PC-3 (cell line): ENCODE data around the gene SELENOV. TPM values are rescaled to one million over a fixed set of nuclear protein-coding genes. Genes with fewer than 3 reads are reported as not detected.

Experiments used
- ATAC-seq: fragments of 200-7000 bp; cut with Tn5 transposase; 2 replicates; pipeline ENCODE4 v1.9.1; 2020; ENCODE audit warnings: mild to moderate bottlenecking, moderate library complexity
- BruUV-seq: library from RNA; stranded (reverse); fragments of 400-500 nt; replicated peaks from 2 replicates; lab custom pipeline; 2021; lab: Mats Ljungman, UMichigan
- CTCF ChIA-PET: fragments of 300-600 bp; sonication (Branson Sonifier 250); formaldehyde crosslinking; loops from one replicate; lab custom pipeline; 2022; ENCODE audit warnings: antibody characterized with exemption; lab: Charles Lee
- POLR2A ChIA-PET: fragments of 300-600 bp; sonication (Branson Sonifier 250); formaldehyde crosslinking; loops from one replicate; lab custom pipeline; 2022; ENCODE audit warnings: antibody characterized with exemption; ENCODE audit not compliant: unreplicated experiment; lab: Charles Lee
- DNase-seq: peaks from one replicate; pipeline ENCODE4 v3.0.0-alpha.2; 2015
- H2AFZ ChIP-seq: fragments of 300-600 bp; sonication (generic); 2 replicates; pipeline ENCODE4 v1.6.0; 2016; ENCODE audit warnings: antibody characterized with exemption, low read length
- H3F3A ChIP-seq: fragments of 300-600 bp; sonication (generic); one replicate; pipeline ENCODE4 v1.6.0; 2017; ENCODE audit warnings: antibody characterized with exemption, low read length, control low read depth, mild to moderate bottlenecking; ENCODE audit not compliant: unreplicated experiment
- H3K27ac ChIP-seq: fragments of 300-600 bp; sonication (generic); 2 replicates; pipeline ENCODE4 v1.5.1; 2016; ENCODE audit warnings: mild to moderate bottlenecking, low read length
- H3K27me3 ChIP-seq: fragments of 300-600 bp; sonication (generic); 2 replicates; pipeline ENCODE4 v1.6.1; 2016; ENCODE audit warnings: low read length, mixed read lengths
- H3K36me3 ChIP-seq: fragments of 300-600 bp; sonication (generic); 2 replicates; pipeline ENCODE4 v1.6.1; 2016; ENCODE audit warnings: low read depth, mixed run types, low read length, mixed read lengths
- H3K4me1 ChIP-seq: fragments of 300-600 bp; sonication (generic); 2 replicates; pipeline ENCODE4 v1.5.1; 2016; ENCODE audit warnings: low read length; ENCODE audit not compliant: insufficient read depth
- H3K4me2 ChIP-seq: fragments of 300-600 bp; sonication (generic); 2 replicates; pipeline ENCODE4 v1.6.0; 2016; ENCODE audit warnings: low read length
- H3K4me3 ChIP-seq: fragments of 300-600 bp; sonication (generic); 2 replicates; pipeline ENCODE4 v1.5.1; 2016; ENCODE audit warnings: mild to moderate bottlenecking, low read length, mixed read lengths
- H3K79me2 ChIP-seq: fragments of 300-600 bp; sonication (generic); 2 replicates; pipeline ENCODE4 v1.6.1; 2017; ENCODE audit warnings: low read length, mixed read lengths
- H3K9ac ChIP-seq: fragments of 300-600 bp; sonication (generic); 2 replicates; pipeline ENCODE4 v1.6.0; 2016; ENCODE audit warnings: mild to moderate bottlenecking, low read length
- H3K9me2 ChIP-seq: fragments of 300-600 bp; sonication (generic); replicated peaks from 2 replicates; pipeline ENCODE4 v1.6.1; 2016; ENCODE audit warnings: mixed run types, low read length, mixed read lengths
- H3K9me3 ChIP-seq: fragments of 300-600 bp; sonication (generic); 2 replicates; pipeline ENCODE4 v1.6.1; 2016; ENCODE audit warnings: low read length, mixed read lengths
- H4K20me1 ChIP-seq: fragments of 300-600 bp; sonication (generic); 2 replicates; pipeline ENCODE4 v1.6.1; 2016; ENCODE audit warnings: low read length, mixed read lengths
- EZH2 ChIP-seq: fragments of 300-600 bp; sonication (generic); IDR thresholded peaks from one replicate; pipeline ENCODE4 v1.6.1; 2017; ENCODE audit warnings: antibody characterized with exemption, mild to moderate bottlenecking, low read length; ENCODE audit not compliant: unreplicated experiment
- EZH2phosphoT487 ChIP-seq: fragments of 300-600 bp; sonication (generic); IDR thresholded peaks from 2 replicates; pipeline ENCODE4 v1.6.1; 2018; ENCODE audit warnings: mild to moderate bottlenecking, antibody characterized with exemption, low read length, borderline replicate concordance
- intact Hi-C: fragments of 100-400 bp; cut with micrococcal nuclease; formaldehyde crosslinking; loops from 2 replicates; pipeline ENCODE4 v1.9.0; 2023
- total RNA-seq: library from RNA; depleted of rRNA; stranded (reverse); fragments of >200 nt; gene quantifications from 2 replicates; pipeline ENCODE4 v1.2.3, GENCODE V29; 2014
- TF ChIP-seq, protein P1 (sequence below): fragments of 300-600 bp; sonication (generic); conservative IDR thresholded peaks from 2 replicates; pipeline ENCODE4 v1.5.1; 2017; ENCODE audit warnings: antibody characterized with exemption, low read depth, mild to moderate bottlenecking, low read length

SELENOV gene
- total RNA-seq, 1 experiment from 2014 or later, result not detected

DNA sequence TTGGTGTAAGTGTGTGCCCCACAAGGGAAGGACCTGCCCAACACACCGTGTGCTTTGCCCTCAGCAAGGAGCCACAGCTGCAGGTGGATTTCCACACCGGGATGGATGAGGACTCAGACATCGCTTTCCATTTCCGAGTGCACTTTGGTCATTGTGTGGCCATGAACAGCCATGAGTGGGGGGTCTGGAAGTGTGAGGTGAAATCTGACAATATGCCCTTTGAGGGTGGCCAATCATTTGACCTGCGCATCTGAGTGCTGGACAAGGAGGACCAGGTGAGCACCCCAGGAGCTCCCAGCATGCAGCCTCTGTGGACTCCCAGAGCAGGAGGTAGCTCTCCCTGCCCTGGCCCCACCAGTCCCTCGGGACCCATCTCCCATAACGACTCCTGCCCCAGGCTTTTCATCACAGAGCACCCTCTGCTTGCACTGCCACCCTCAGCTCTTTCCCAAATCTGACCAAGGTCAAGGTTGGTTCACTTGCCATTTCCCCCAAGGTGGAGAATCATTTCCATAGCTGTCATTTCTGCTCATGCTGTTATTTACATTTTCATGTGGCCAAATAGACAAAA, 38.2 kb downstream of the SELENOV start:
- H2AFZ ChIP-seq, result no peak overlapping the region
- no peaks in the 10 kb centered on the region for H3K79me2 ChIP-seq
- H3K9me3 ChIP-seq, result no peaks in the 10 kb centered on the region
- no peaks in the 10 kb centered on the region for H4K20me1 ChIP-seq
- DNase-seq (no peak), ATAC-seq (no peak)
- no peaks in the 10 kb centered on the region for H3K9me2 ChIP-seq
- H3K4me3 ChIP-seq, result no peak overlapping the region
- no peaks in the 10 kb centered on the region for H3K36me3 ChIP-seq
- no TSS peak for BruUV-seq
- TF ChIP-seq, protein P1, sequence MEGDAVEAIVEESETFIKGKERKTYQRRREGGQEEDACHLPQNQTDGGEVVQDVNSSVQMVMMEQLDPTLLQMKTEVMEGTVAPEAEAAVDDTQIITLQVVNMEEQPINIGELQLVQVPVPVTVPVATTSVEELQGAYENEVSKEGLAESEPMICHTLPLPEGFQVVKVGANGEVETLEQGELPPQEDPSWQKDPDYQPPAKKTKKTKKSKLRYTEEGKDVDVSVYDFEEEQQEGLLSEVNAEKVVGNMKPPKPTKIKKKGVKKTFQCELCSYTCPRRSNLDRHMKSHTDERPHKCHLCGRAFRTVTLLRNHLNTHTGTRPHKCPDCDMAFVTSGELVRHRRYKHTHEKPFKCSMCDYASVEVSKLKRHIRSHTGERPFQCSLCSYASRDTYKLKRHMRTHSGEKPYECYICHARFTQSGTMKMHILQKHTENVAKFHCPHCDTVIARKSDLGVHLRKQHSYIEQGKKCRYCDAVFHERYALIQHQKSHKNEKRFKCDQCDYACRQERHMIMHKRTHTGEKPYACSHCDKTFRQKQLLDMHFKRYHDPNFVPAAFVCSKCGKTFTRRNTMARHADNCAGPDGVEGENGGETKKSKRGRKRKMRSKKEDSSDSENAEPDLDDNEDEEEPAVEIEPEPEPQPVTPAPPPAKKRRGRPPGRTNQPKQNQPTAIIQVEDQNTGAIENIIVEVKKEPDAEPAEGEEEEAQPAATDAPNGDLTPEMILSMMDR, result no peak
- no peak for TF ChIP-seq EZH2
- TF ChIP-seq EZH2phosphoT487, result no peak
- H3K27ac ChIP-seq, result no peak overlapping the region
- H3K4me2 ChIP-seq, result no peak overlapping the region
- H3F3A ChIP-seq, result no peaks in the 10 kb centered on the region
- peaks cover 12% of the 10 kb centered on the region for H3K4me1 ChIP-seq
- POLR2A ChIA-PET, result no interaction called here
- no peaks in the 10 kb centered on the region for H3K27me3 ChIP-seq
- CTCF ChIA-PET, result no interaction called here
- no peak overlapping the region for H3K9ac ChIP-seq
- intact Hi-C loops, result no loop called here

GRCh38 chr19:39554701-39555311, 39.9 kb downstream of the SELENOV start:
- TF ChIP-seq EZH2phosphoT487, result no peak
- TF ChIP-seq EZH2, result no peak
- TF ChIP-seq, protein P1, result no peak
- no peak for ATAC-seq
- POLR2A ChIA-PET, result no interaction called here

GRCh38 chr19:39555883-39556282, 40.9 kb downstream of the SELENOV start:
- DNase-seq, result no peak
- Histone ChIP-seq H3K79me2 (no peaks in the 10 kb centered on the region), H3K9me3 (no peaks in the 10 kb centered on the region), H4K20me1 (no peaks in the 10 kb centered on the region), H2AFZ (no peak overlapping the region), H3F3A (no peaks in the 10 kb centered on the region), H3K4me2 (no peak overlapping the region), H3K36me3 (no peaks in the 10 kb centered on the region), H3K4me3 (no peak overlapping the region), H3K4me1 (peaks cover 16% of the 10 kb centered on the region), H3K9ac (no peak overlapping the region), H3K27me3 (no peaks in the 10 kb centered on the region), H3K27ac (no peak overlapping the region), H3K9me2 (no peaks in the 10 kb centered on the region)
- TF ChIP-seq EZH2phosphoT487 (no peak), EZH2 (no peak)
- TF ChIP-seq, protein P1, result no peak
- ATAC-seq, result no peak
- ChIA-PET POLR2A (no interaction called here), CTCF (no interaction called here)
- no TSS peak for BruUV-seq
- intact Hi-C loops, result no loop called here

More at GRCh38 chr19:39554701-39555311, 39.9 kb downstream of the SELENOV start:
- Histone ChIP-seq H3K79me2 (no peaks in the 10 kb centered on the region), H2AFZ (no peak overlapping the region), H3K9ac (no peak overlapping the region), H3K27ac (no peak overlapping the region), H4K20me1 (no peaks in the 10 kb centered on the region), H3K4me2 (no peak overlapping the region), H3K4me3 (no peak overlapping the region), H3K4me1 (peaks cover 16% of the 10 kb centered on the region), H3K36me3 (no peaks in the 10 kb centered on the region), H3K9me2 (no peaks in the 10 kb centered on the region), H3F3A (no peaks in the 10 kb centered on the region), H3K9me3 (no peaks in the 10 kb centered on the region), H3K27me3 (no peaks in the 10 kb centered on the region)
- BruUV-seq, result no TSS peak
- CTCF ChIA-PET, result no interaction called here
- DNase-seq, result no peak
- intact Hi-C loops, result no loop called here
